Upper lobe of left lung (tissue), 4 donors: Measurements from ENCODE around the gene SDK1.

Source experiments
- CTCF ChIP-seq, 6 experiments: fragments of 450-650 bp in 4 of 6; fragments of 200-600 bp in 2 of 6; sonication (generic) in 2 of 6; IDR thresholded peaks; one replicate each; pipeline ENCODE4 v1.5.1; 2016 to 2019; ENCODE audit warnings: antibody characterized with exemption in 6 of 6
- EP300 ChIP-seq, 4 donors: sonication (generic); formaldehyde crosslinking; IDR thresholded peaks; one replicate each; pipeline ENCODE4 v1.5.1; 2017; ENCODE audit warnings: antibody characterized with exemption in 4 of 4, control low read depth in 2 of 4
- POLR2AphosphoS5 ChIP-seq, 2 donors: sonication (generic); formaldehyde crosslinking; IDR thresholded peaks; one replicate each; pipeline ENCODE4 v1.5.1; 2017; ENCODE audit warnings: antibody characterized with exemption in 2 of 2

GRCh38 chr7:3588341-3588740 is 287.3 kb downstream of the SDK1 start:
- no peak for TF ChIP-seq POLR2AphosphoS5 (IDR thresholded peaks at IDR 0.05)
- no peak for TF ChIP-seq CTCF (IDR thresholded peaks at IDR 0.05)
- no peak for TF ChIP-seq EP300 (IDR thresholded peaks at IDR 0.05)
